ENCODE data around the gene PHF1.

GRCh38 chr6:33438978-33439594 is 28.3 kb downstream of the PHF1 start:
- TF ChIP-seq CTCF (IDR thresholded peaks at IDR 0.05; ENCODE audit: low read depth, low read length), result no peak
- no peak for TF ChIP-seq MAX (IDR thresholded peaks at IDR 0.05; ENCODE audit: low read depth, low read length)

Data from NB4 (cell line).